GM23248 (cell line): ENCODE measurements around the gene HBA2. TPM values are rescaled to one million over a fixed set of nuclear protein-coding genes. Genes with fewer than 3 reads are reported as not detected.

Experiments used
- DNase-seq: peaks from one replicate; pipeline ENCODE4 v3.0.0-alpha.2; 2015
- H2AFZ ChIP-seq: fragments of 200-600 bp; sonication (generic); 2 replicates; pipeline ENCODE4 v1.6.1; 2016; ENCODE audit warnings: antibody characterized with exemption
- H3F3A ChIP-seq: fragments of 200-600 bp; sonication (generic); 2 replicates; pipeline ENCODE4 v1.6.1; 2016; ENCODE audit warnings: mild to moderate bottlenecking, antibody characterized with exemption, mixed run types; ENCODE audit not compliant: insufficient read depth
- H3K27ac ChIP-seq: fragments of 200-600 bp; sonication (generic); 2 replicates; pipeline ENCODE4 v1.5.1; 2016; ENCODE audit warnings: mild to moderate bottlenecking
- H3K27me3 ChIP-seq: fragments of 200-600 bp; sonication (generic); replicated peaks from 2 replicates; pipeline ENCODE4 v1.6.1; 2016; ENCODE audit warnings: mild to moderate bottlenecking; ENCODE audit not compliant: insufficient read depth
- H3K36me3 ChIP-seq: fragments of 200-600 bp; sonication (generic); 2 replicates; pipeline ENCODE4 v1.6.1; 2016; ENCODE audit warnings: low read depth, mild to moderate bottlenecking
- H3K4me1 ChIP-seq: fragments of 200-600 bp; sonication (generic); 2 replicates; pipeline ENCODE4 v1.6.1; 2016; ENCODE audit warnings: mild to moderate bottlenecking; ENCODE audit not compliant: insufficient read depth
- H3K4me2 ChIP-seq: fragments of 200-600 bp; sonication (generic); one replicate; pipeline ENCODE4 v1.6.1; 2016; ENCODE audit warnings: mild to moderate bottlenecking; ENCODE audit not compliant: unreplicated experiment
- H3K4me3 ChIP-seq: fragments of 200-600 bp; sonication (generic); 2 replicates; pipeline ENCODE4 v1.5.1; 2016; ENCODE audit warnings: mild to moderate bottlenecking
- H3K79me2 ChIP-seq: fragments of 200-600 bp; sonication (generic); 2 replicates; pipeline ENCODE4 v1.6.1; 2016; ENCODE audit warnings: mild to moderate bottlenecking; ENCODE audit not compliant: insufficient read depth
- H3K9ac ChIP-seq: fragments of 200-600 bp; sonication (generic); 2 replicates; pipeline ENCODE4 v1.6.1; 2016; ENCODE audit warnings: mild to moderate bottlenecking
- H3K9me2 ChIP-seq: fragments of 200-600 bp; sonication (generic); 2 replicates; pipeline ENCODE4 v1.6.1; 2016; ENCODE audit warnings: mixed run types, mild to moderate bottlenecking, moderate library complexity; ENCODE audit not compliant: insufficient read depth
- H3K9me3 ChIP-seq: fragments of 200-600 bp; sonication (generic); one replicate; pipeline ENCODE4 v1.6.1; 2017; ENCODE audit warnings: low read depth
- H4K20me1 ChIP-seq: fragments of 200-600 bp; sonication (generic); 2 replicates; pipeline ENCODE4 v1.6.0; 2016; ENCODE audit not compliant: insufficient read depth
- EZH2 ChIP-seq: fragments of 200-600 bp; sonication (generic); IDR thresholded peaks from 2 replicates; pipeline ENCODE4 v1.6.1; 2018; ENCODE audit warnings: antibody characterized with exemption, mild to moderate bottlenecking; ENCODE audit not compliant: insufficient read depth, poor library complexity, severe bottlenecking
- EZH2phosphoT487 ChIP-seq: fragments of 200-600 bp; sonication (generic); IDR thresholded peaks from 2 replicates; pipeline ENCODE4 v1.6.1; 2018; ENCODE audit warnings: antibody characterized with exemption, moderate library complexity, mild to moderate bottlenecking, low read depth; ENCODE audit not compliant: insufficient read depth
- WGBS, 2 experiments: methylation state at CpG; one replicate each; pipeline ENCODE4 v1.1.6; 2015 to 2017; ENCODE audit warnings: low lambda C conversion rate in 2 of 2, low coverage in 1 of 2; ENCODE audit errors: missing lambda C conversion rate in 2 of 2; 5-methylcytosine and 5-hydroxymethylcytosine counted together
- in situ Hi-C: fragments of 300-500 bp; cut with MboI; formaldehyde crosslinking; loops from 2 replicates; pipeline ENCODE4 v1.15.0; 2020
- polyA plus RNA-seq: library from polyadenylated mRNA; unstranded; fragments of >200 nt; fragmentation: Nextera tagmentation; extraction: Ambion mirVana; gene quantifications from 2 replicates; pipeline ENCODE4 v1.2.1, GENCODE V29; 2016
- small RNA-seq: library from RNA; depleted of rRNA; stranded (forward); fragments of <200 nt; gene quantifications from one replicate; pipeline ENCODE3, GENCODE V24; 2014; ENCODE audit warnings: low read depth, low replicate concordance
- total RNA-seq: library from RNA; depleted of rRNA; stranded (reverse); fragments of >200 nt; shearing (Covaris generic); gene quantifications from 2 replicates; pipeline ENCODE4 v1.2.3, GENCODE V29; 2014; rRNA removed

The HBA2 gene
- total and polyA plus RNA-seq, 2 experiments from 2014 or later: not detected

DNA sequence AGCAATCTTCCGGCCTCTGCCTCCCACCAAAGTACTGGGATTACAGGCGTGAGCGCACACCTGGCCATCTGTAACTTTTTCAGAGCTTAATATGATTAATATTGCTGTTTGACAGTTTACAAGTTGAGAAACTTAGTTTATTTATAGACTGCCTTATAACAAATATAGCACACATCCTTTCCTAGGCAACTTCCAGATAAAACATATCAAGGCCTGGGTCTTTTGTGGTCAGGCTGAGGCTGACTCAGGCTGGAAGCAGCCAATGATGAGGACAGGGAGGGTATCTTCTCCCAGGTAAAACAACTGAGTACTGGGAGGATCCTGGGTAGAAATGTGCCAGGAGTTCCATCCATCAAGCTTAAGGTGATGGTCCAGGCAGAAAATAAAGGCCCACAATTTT lies 40.3 kb downstream of the HBA2 start:
- Histone ChIP-seq H3K79me2 (peaks cover 100% of the 10 kb centered on the region), H3K4me1 (no peaks in the 10 kb centered on the region), H3K4me3 (no peak overlapping the region), H3K9me3 (no peaks in the 10 kb centered on the region), H3K4me2 (no peak overlapping the region), H3F3A (peaks cover 19% of the 10 kb centered on the region; the same call in 1 of the 2 replicates), H3K27me3 (no peaks in the 10 kb centered on the region), H3K9me2 (no peaks in the 10 kb centered on the region), H3K36me3 (peaks cover 26% of the 10 kb centered on the region), H3K9ac (no peak overlapping the region), H3K27ac (no peak overlapping the region), H2AFZ (no peak overlapping the region), H4K20me1 (no peaks in the 10 kb centered on the region; the same call in none of the 2 replicates)
- no peak for TF ChIP-seq EZH2
- no peak for TF ChIP-seq EZH2phosphoT487
- WGBS, 2 experiments: 98 to 99% methylated on average over 3 of the region's 3 CpGs
- no peak for DNase-seq
- in situ Hi-C loops: no loop called here

DNA sequence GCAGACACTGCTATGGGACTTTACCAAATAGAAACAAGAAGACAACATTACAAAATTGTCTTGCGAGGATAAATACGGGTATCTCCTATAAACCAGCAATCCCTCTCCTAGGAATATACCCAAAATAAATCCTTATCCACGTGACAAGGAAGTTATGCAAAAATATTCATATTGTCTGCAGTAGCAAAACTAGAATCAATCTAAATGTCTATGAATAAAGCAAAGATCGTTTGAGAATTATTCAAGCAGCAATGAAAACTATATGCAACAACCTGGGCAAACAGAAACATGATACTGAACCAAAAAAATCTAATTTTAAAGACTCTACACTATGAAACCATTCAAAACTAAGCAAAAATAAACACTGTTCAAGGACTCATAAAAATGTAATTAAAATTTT lies 47.3 kb downstream of the HBA2 start:
- H3K27ac ChIP-seq: no peak overlapping the region
- H3K9me3 ChIP-seq: no peaks in the 10 kb centered on the region
- no peak for TF ChIP-seq EZH2
- no peak for TF ChIP-seq EZH2phosphoT487
- H3K4me2 ChIP-seq: no peak overlapping the region
- H2AFZ ChIP-seq: no peak overlapping the region
- 83 to 87% methylated on average over 4 of the region's 4 CpGs for WGBS, 2 experiments
- no peak for DNase-seq
- peaks cover 57% of the 10 kb centered on the region for H3K36me3 ChIP-seq
- no peak overlapping the region for H3K4me3 ChIP-seq
- H3K27me3 ChIP-seq: no peaks in the 10 kb centered on the region
- H3K79me2 ChIP-seq: peaks cover 100% of the 10 kb centered on the region
- H3F3A ChIP-seq: peaks cover 11% of the 10 kb centered on the region
- in situ Hi-C loops: no loop called here
- no peaks in the 10 kb centered on the region for H4K20me1 ChIP-seq
- H3K9me2 ChIP-seq: no peaks in the 10 kb centered on the region
- H3K4me1 ChIP-seq: no peaks in the 10 kb centered on the region
- H3K9ac ChIP-seq: no peak overlapping the region

Small RNA genes lying within 50 kb of the gene (small RNA-seq; reads per million reads assigned to genes)
- gene RF00019: not detected

Other genes starting within 250 kb of the HBA2 start
- 2.2 and 5.2 TPM in 2 replicates for gene POLR3K, start 119.3 kb upstream of the HBA2 start, total RNA-seq
- gene POLR3K, start 119.3 kb upstream of the HBA2 start, polyA plus RNA-seq: 16.0 and 17.2 TPM in 2 replicates
- 12.1 and 17.6 TPM in 2 replicates for gene SNRNP25, start 119.0 kb upstream of the HBA2 start, total RNA-seq
- 30.4 and 31.5 TPM in 2 replicates for gene SNRNP25, start 119.0 kb upstream of the HBA2 start, polyA plus RNA-seq
- 54.6 and 61.7 TPM in 2 replicates for gene RHBDF1, start 100.2 kb upstream of the HBA2 start, total RNA-seq
- gene RHBDF1, start 100.2 kb upstream of the HBA2 start, polyA plus RNA-seq: 62.2 and 62.6 TPM in 2 replicates
- 127 and 222 TPM in 2 replicates for gene MPG, start 94.7 kb upstream of the HBA2 start, total RNA-seq
- 132 and 134 TPM in 2 replicates for gene MPG, start 94.7 kb upstream of the HBA2 start, polyA plus RNA-seq
- gene NPRL3, start 34.2 kb upstream of the HBA2 start, total RNA-seq: 6.4 and 10.6 TPM in 2 replicates
- 11.6 and 13.6 TPM in 2 replicates for gene NPRL3, start 34.2 kb upstream of the HBA2 start, polyA plus RNA-seq
- not detected in 2 replicates for gene HBZ, start 20.2 kb upstream of the HBA2 start, total RNA-seq
- gene HBZ, start 20.2 kb upstream of the HBA2 start, polyA plus RNA-seq: not detected in 2 replicates
- not detected in 2 replicates for gene HBM, start 6.9 kb upstream of the HBA2 start, total RNA-seq
- gene HBM, start 6.9 kb upstream of the HBA2 start, polyA plus RNA-seq: not detected in 2 replicates
- not detected in 2 replicates for gene HBA1, start 3.8 kb downstream of the HBA2 start, total RNA-seq
- gene HBA1, start 3.8 kb downstream of the HBA2 start, polyA plus RNA-seq: not detected in 2 replicates
- gene HBQ1, start 7.6 kb downstream of the HBA2 start, total RNA-seq: not detected in 2 replicates
- gene HBQ1, start 7.6 kb downstream of the HBA2 start, polyA plus RNA-seq: not detected in 2 replicates
- 49.6 and 78.5 TPM in 2 replicates for gene LUC7L, start 56.6 kb downstream of the HBA2 start, total RNA-seq
- 35.6 and 37.3 TPM in 2 replicates for gene LUC7L, start 56.6 kb downstream of the HBA2 start, polyA plus RNA-seq
- gene FAM234A, start 61.9 kb downstream of the HBA2 start, total RNA-seq: 165 and 202 TPM in 2 replicates
- gene FAM234A, start 61.9 kb downstream of the HBA2 start, polyA plus RNA-seq: 113 and 119 TPM in 2 replicates
- 2.4 and 7.0 TPM in 2 replicates for gene RGS11, start 103.1 kb downstream of the HBA2 start, total RNA-seq
- gene RGS11, start 103.1 kb downstream of the HBA2 start, polyA plus RNA-seq: 4.4 and 4.5 TPM in 2 replicates
- gene ARHGDIG, start 107.7 kb downstream of the HBA2 start, total RNA-seq: 0.65 TPM in 1 of 2 replicates, not detected in the other
- 0.38 and 0.40 TPM in 2 replicates for gene ARHGDIG, start 107.7 kb downstream of the HBA2 start, polyA plus RNA-seq
- gene PDIA2, start 110.3 kb downstream of the HBA2 start, total RNA-seq: not detected in 2 replicates
- gene PDIA2, start 110.3 kb downstream of the HBA2 start, polyA plus RNA-seq: not detected in 2 replicates
- gene AXIN1, start 179.8 kb downstream of the HBA2 start, total RNA-seq: 25.5 and 27.1 TPM in 2 replicates
- 3.0 and 3.3 TPM in 2 replicates for gene AXIN1, start 179.8 kb downstream of the HBA2 start, polyA plus RNA-seq
- 94.1 and 103 TPM in 2 replicates for gene MRPL28, start 197.7 kb downstream of the HBA2 start, total RNA-seq
- gene MRPL28, start 197.7 kb downstream of the HBA2 start, polyA plus RNA-seq: 108 and 110 TPM in 2 replicates
- 78.4 and 98.6 TPM in 2 replicates for gene PGAP6, start 209.1 kb downstream of the HBA2 start, total RNA-seq
- gene PGAP6, start 209.1 kb downstream of the HBA2 start, polyA plus RNA-seq: 16.4 and 20.6 TPM in 2 replicates
- gene NME4, start 224.3 kb downstream of the HBA2 start, total RNA-seq: 128 and 175 TPM in 2 replicates
- gene NME4, start 224.3 kb downstream of the HBA2 start, polyA plus RNA-seq: 283 and 293 TPM in 2 replicates
- gene DECR2, start 229.0 kb downstream of the HBA2 start, total RNA-seq: 7.8 and 8.9 TPM in 2 replicates
- gene DECR2, start 229.0 kb downstream of the HBA2 start, polyA plus RNA-seq: 25.2 and 26.1 TPM in 2 replicates